MCF 10A (cell line): ENCODE results near the gene PLEKHJ1. TPM values are rescaled to one million over a fixed set of nuclear protein-coding genes. Genes with fewer than 3 reads are reported as not detected.
A peak's percentile ranks its signal among the peaks of the same experiment; 100 is the strongest.

Experiments
- BruUV-seq: library from RNA; stranded (reverse); fragments of 400-500 nt; replicated peaks from 2 replicates; lab custom pipeline; 2021; lab: Mats Ljungman, UMichigan
- CTCF ChIA-PET: fragments of 300-600 bp; sonication (Branson Sonifier 250); formaldehyde crosslinking; extraction: SDS; loops from one replicate; lab custom pipeline; 2021; ENCODE audit warnings: antibody characterized with exemption, inconsistent platforms; lab: Yijun Ruan, JAX
- POLR2A ChIA-PET: fragments of 300-600, 350-650 bp; sonication (Branson Sonifier 250); formaldehyde crosslinking; extraction: SDS; loops from one replicate; lab custom pipeline; 2020; ENCODE audit warnings: antibody characterized with exemption, inconsistent platforms; lab: Yijun Ruan, JAX
- DNase-seq: peaks from one replicate; pipeline ENCODE4 v3.0.0-alpha.2; 2018; ENCODE audit not compliant: unreplicated experiment
- H3K27ac Mint-ChIP-seq: one replicate; pipeline ENCODE4 v1.8.0; 2022; ENCODE audit warnings: mild to moderate bottlenecking, low read depth, mixed read lengths; ENCODE audit not compliant: unreplicated experiment
- H3K27me3 Mint-ChIP-seq: one replicate; pipeline ENCODE4 v1.8.0; 2022; ENCODE audit warnings: mixed read lengths; ENCODE audit not compliant: insufficient read depth, unreplicated experiment
- H3K36me3 Mint-ChIP-seq: one replicate; pipeline ENCODE4 v1.8.0; 2022; ENCODE audit warnings: mild to moderate bottlenecking, moderate library complexity, mixed read lengths; ENCODE audit not compliant: insufficient read depth, unreplicated experiment
- H3K4me1 Mint-ChIP-seq: one replicate; pipeline ENCODE4 v1.8.0; 2022; ENCODE audit warnings: mixed read lengths; ENCODE audit not compliant: insufficient read depth, unreplicated experiment
- H3K4me3 Mint-ChIP-seq: one replicate; pipeline ENCODE4 v1.8.0; 2022; ENCODE audit warnings: mild to moderate bottlenecking, moderate library complexity, mixed read lengths; ENCODE audit not compliant: unreplicated experiment
- H3K9me3 Mint-ChIP-seq: one replicate; pipeline ENCODE4 v1.8.0; 2022; ENCODE audit warnings: mixed read lengths; ENCODE audit not compliant: unreplicated experiment
- intact Hi-C: fragments of 100-400 bp; cut with micrococcal nuclease; formaldehyde crosslinking; loops from 2 replicates; pipeline ENCODE4 v1.14.1; 2022
- total RNA-seq: library from RNA; stranded (reverse); gene quantifications from 2 replicates; pipeline ENCODE4 v1.2.3, GENCODE V29; 2022
- TF ChIP-seq, protein P1 (sequence below): fragments of 200-600 bp; IDR thresholded peaks from one replicate; pipeline ENCODE4 v1.8.0; 2022; ENCODE audit warnings: antibody characterized with exemption, mild to moderate bottlenecking; ENCODE audit not compliant: unreplicated experiment

The PLEKHJ1 gene
- total RNA-seq, 1 experiment from 2014 or later = 54.1 TPM

GRCh38 chr19:2249880-2250765 is 14.0 kb upstream of the PLEKHJ1 start:
- no peaks in the 10 kb centered on the region for H3K27me3 Mint-ChIP-seq
- no peak overlapping the region for H3K4me3 Mint-ChIP-seq
- DNase-seq = no peak
- H3K9me3 Mint-ChIP-seq = no peaks in the 10 kb centered on the region
- TF ChIP-seq, protein P1, sequence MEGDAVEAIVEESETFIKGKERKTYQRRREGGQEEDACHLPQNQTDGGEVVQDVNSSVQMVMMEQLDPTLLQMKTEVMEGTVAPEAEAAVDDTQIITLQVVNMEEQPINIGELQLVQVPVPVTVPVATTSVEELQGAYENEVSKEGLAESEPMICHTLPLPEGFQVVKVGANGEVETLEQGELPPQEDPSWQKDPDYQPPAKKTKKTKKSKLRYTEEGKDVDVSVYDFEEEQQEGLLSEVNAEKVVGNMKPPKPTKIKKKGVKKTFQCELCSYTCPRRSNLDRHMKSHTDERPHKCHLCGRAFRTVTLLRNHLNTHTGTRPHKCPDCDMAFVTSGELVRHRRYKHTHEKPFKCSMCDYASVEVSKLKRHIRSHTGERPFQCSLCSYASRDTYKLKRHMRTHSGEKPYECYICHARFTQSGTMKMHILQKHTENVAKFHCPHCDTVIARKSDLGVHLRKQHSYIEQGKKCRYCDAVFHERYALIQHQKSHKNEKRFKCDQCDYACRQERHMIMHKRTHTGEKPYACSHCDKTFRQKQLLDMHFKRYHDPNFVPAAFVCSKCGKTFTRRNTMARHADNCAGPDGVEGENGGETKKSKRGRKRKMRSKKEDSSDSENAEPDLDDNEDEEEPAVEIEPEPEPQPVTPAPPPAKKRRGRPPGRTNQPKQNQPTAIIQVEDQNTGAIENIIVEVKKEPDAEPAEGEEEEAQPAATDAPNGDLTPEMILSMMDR = no peak
- no TSS peak for BruUV-seq
- ChIA-PET POLR2A (interaction anchor here (0.7 to 1.8 kb wide), 4 partner anchors 8 to 213 kb away, joined by 3 to 7 read pairs (median 4); no protein-coding TSS in a partner anchor), CTCF (no interaction called here)
- intact Hi-C loops = no loop called here
- peaks cover 5% of the 10 kb centered on the region for H3K4me1 Mint-ChIP-seq
- H3K27ac Mint-ChIP-seq = no peak overlapping the region
- H3K36me3 Mint-ChIP-seq = peaks cover 43% of the 10 kb centered on the region

DNA sequence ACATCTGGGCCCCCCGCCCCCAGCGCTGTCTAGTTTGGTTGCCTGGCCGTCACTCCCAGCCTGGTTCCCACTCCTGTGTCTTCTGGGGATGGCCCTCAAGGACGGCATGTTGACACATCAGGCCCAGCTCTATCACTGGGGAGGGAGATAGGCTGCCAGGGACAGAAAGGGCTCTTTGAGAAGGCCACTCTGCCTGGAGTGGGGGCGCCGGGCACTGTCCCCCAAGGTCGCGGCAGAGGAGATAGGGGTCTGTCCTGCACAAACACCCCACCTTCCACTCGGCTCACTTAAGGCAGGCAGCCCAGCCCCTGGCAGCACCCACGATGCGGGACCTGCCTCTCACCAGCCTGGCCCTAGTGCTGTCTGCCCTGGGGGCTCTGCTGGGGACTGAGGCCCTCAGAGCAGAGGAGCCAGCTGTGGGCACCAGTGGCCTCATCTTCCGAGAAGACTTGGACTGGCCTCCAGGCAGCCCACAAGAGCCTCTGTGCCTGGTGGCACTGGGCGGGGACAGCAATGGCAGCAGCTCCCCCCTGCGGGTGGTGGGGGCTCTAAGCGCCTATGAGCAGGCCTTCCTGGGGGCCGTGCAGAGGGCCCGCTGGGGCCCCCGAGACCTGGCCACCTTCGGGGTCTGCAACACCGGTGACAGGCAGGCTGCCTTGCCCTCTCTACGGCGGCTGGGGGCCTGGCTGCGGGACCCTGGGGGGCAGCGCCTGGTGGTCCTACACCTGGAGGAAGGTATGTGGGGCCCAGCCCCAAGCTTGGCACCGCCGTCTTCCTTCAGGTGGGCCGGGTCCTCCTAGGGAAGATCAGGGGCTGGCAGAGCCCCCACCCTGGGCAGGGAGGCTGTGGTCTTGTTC is 13.1 kb upstream of the PLEKHJ1 start, which contains the start of gene AMH:
TSS of gene AMH (plus strand) at position 314 of the 857 bp plus-strand sequence. CDS start at position 324, 10 bp downstream.
- no peak within 1 kb of the TSS for H3K4me3 Mint-ChIP-seq
- H3K36me3 Mint-ChIP-seq = peaks cover 52% of the 10 kb centered on the region
- CTCF ChIA-PET = no interaction called here
- H3K27me3 Mint-ChIP-seq = no peaks in the 10 kb centered on the region
- TF ChIP-seq, protein P1 = no peak
- intact Hi-C loops = no loop called here
- BruUV-seq = no TSS peak
- H3K9me3 Mint-ChIP-seq = no peaks in the 10 kb centered on the region
- POLR2A ChIA-PET = interaction anchor here (0.5 to 1.8 kb wide), 4 partner anchors 9 to 116 kb away, joined by 3 to 7 read pairs (median 3); no protein-coding TSS in a partner anchor
- peaks cover 5% of the 10 kb centered on the region for H3K4me1 Mint-ChIP-seq
- no peak within 1 kb of the TSS for H3K27ac Mint-ChIP-seq
- no peak for DNase-seq

DNA sequence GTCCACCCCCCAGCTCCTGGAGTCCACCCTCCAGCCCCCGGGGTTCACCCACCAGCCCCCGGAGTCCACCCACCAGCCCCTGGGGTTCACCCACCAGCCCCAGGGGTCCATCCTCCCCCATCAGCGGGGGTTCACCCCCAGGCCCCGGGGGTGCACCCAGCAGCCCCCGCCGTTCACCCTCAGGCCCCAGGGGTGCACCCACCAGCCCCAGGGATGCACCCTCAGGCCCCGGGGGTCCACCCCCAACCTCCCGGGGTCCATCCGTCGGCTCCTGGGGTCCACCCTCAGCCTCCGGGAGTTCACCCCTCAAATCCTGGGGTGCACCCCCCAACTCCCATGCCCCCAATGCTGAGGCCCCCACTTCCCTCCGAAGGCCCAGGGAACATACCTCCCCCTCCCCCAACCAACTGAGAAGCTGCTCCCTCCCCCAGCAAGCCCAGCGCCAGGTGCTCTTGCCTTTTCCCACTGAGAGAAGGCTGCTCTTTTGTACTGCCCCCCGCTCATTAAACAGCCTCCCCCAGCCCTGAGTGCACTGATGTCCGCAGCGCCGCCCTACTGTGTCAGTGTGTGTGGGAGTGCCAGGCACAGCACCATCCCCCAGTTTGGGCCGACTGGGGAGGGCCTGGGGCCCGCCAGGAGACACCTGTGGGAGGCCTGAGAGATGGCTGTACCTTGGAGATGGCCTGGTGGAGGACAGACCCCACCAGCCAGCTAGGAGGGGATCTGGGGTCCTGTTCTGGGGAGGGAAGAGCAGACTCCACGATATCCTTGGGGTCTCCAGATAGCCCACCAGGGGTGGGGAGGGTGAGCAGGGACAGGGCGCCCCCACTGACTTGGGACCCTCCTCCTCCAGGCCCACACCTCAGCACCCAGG is 12.2 kb upstream of the PLEKHJ1 start:
- TF ChIP-seq, protein P1 = no peak
- Mint-ChIP-seq H3K9me3 (no peaks in the 10 kb centered on the region), H3K27ac (no peak overlapping the region), H3K27me3 (no peaks in the 10 kb centered on the region), H3K4me1 (peaks cover 5% of the 10 kb centered on the region), H3K36me3 (peaks cover 60% of the 10 kb centered on the region), H3K4me3 (no peak overlapping the region)
- no peak for DNase-seq
- intact Hi-C loops = no loop called here
- POLR2A ChIA-PET = interaction anchor here (0.5 to 1.8 kb wide), 3 partner anchors 9 to 117 kb away, joined by 3 to 7 read pairs (median 3); no protein-coding TSS in a partner anchor
- BruUV-seq = TSS peak; percentile 57
- CTCF ChIA-PET = no interaction called here
